GM11168 (cell line): Measurements from ENCODE around the gene ABCA7.

Experiments used
- in situ Hi-C: fragments of 300-500 bp; cut with MboI; formaldehyde crosslinking; loops from one replicate; pipeline ENCODE4 v1.12.0; 2022; ENCODE audit warnings: low sequenced_read_pairs; ENCODE audit not compliant: unreplicated experiment

ABCA7 gene

GRCh38 chr19:1067341-1067957, 27.5 kb downstream of the ABCA7 start:
- in situ Hi-C loops = no loop called here

GRCh38 chr19:1068009-1069001, 28.4 kb downstream of the ABCA7 start:
- in situ Hi-C loops = no loop called here

- in situ Hi-C loops = no loop called here
These were observed 29.3 kb downstream of the ABCA7 start for GRCh38 chr19:1069009-1069779.

- in situ Hi-C loops = no loop called here
These were observed 30.6 kb downstream of the ABCA7 start for GRCh38 chr19:1070576-1070930.

- in situ Hi-C loops = no loop called here
These were observed 31.3 kb downstream of the ABCA7 start for GRCh38 chr19:1070931-1071791.

GRCh38 chr19:1072371-1073015, 32.6 kb downstream of the ABCA7 start:
- in situ Hi-C loops = no loop called here

- in situ Hi-C loops = no loop called here
These were observed 33.4 kb downstream of the ABCA7 start for GRCh38 chr19:1073063-1073955.

- in situ Hi-C loops = no loop called here
These were observed 34.1 kb downstream of the ABCA7 start for GRCh38 chr19:1073956-1074517.

- in situ Hi-C loops = no loop called here
These were observed 34.8 kb downstream of the ABCA7 start for GRCh38 chr19:1074544-1075283.

GRCh38 chr19:1076046-1076386, 36.1 kb downstream of the ABCA7 start:
- in situ Hi-C loops = no loop called here

GRCh38 chr19:1076951-1077350, 37.0 kb downstream of the ABCA7 start:
- in situ Hi-C loops = no loop called here

- in situ Hi-C loops = no loop called here
These were observed 39.7 kb downstream of the ABCA7 start for GRCh38 chr19:1079566-1080111.

GRCh38 chr19:1080360-1081161, 40.7 kb downstream of the ABCA7 start:
- in situ Hi-C loops = no loop called here

GRCh38 chr19:1081301-1082164, 41.6 kb downstream of the ABCA7 start:
- in situ Hi-C loops = no loop called here

- in situ Hi-C loops = no loop called here
These were observed 42.4 kb downstream of the ABCA7 start for GRCh38 chr19:1082165-1082927.
